DND-41 (cell line): ENCODE measurements around the gene PNLDC1.

Source experiments
- ATAC-seq: fragments of 200-7000 bp; cut with Tn5 transposase; 3 replicates; pipeline ENCODE4 v1.9.1; 2021; ENCODE audit warnings: low read depth; ENCODE audit not compliant: insufficient read depth
- DNase-seq: peaks from one replicate; pipeline ENCODE4 v3.0.0-alpha.2; 2020
- H2AFZ ChIP-seq: 2 replicates; pipeline ENCODE4 v1.6.0; 2012; ENCODE audit warnings: low read depth, low read length
- H3K27ac ChIP-seq: 2 replicates; pipeline ENCODE4 v1.5.1; 2012; ENCODE audit warnings: low read length, inconsistent platforms
- H3K27me3 ChIP-seq: fragments of 200-600 bp; sonication (generic); 2 replicates; pipeline ENCODE4 v1.6.0; 2012; ENCODE audit warnings: low read length, mild to moderate bottlenecking, inconsistent platforms; ENCODE audit not compliant: insufficient read depth, poor library complexity
- H3K36me3 ChIP-seq: 2 replicates; pipeline ENCODE4 v1.5.1; 2012; ENCODE audit warnings: low read length, inconsistent platforms; ENCODE audit not compliant: insufficient read depth
- H3K4me1 ChIP-seq: 2 replicates; pipeline ENCODE4 v1.5.1; 2012; ENCODE audit warnings: mild to moderate bottlenecking, low read length; ENCODE audit not compliant: insufficient read depth
- H3K4me2 ChIP-seq: 2 replicates; pipeline ENCODE4 v1.6.0; 2012; ENCODE audit warnings: mild to moderate bottlenecking, moderate library complexity, low read length, inconsistent platforms; ENCODE audit not compliant: insufficient read depth
- H3K4me3 ChIP-seq, 2 experiments: fragments of 200-600 bp in 1 of 2; shearing (Covaris generic) in 1 of 2; 2 replicates each; pipeline ENCODE4 v1.5.1; 2012 to 2016; ENCODE audit warnings: inconsistent platforms in 2 of 2, low read length in 2 of 2, mild to moderate bottlenecking in 2 of 2, low read depth in 1 of 2, moderate library complexity in 1 of 2
- H3K79me2 ChIP-seq: 2 replicates; pipeline ENCODE4 v1.6.0; 2012; ENCODE audit warnings: low read length, inconsistent platforms; ENCODE audit not compliant: insufficient read depth
- H3K9ac ChIP-seq: 2 replicates; pipeline ENCODE4 v1.6.0; 2012; ENCODE audit warnings: low read depth, mild to moderate bottlenecking, inconsistent platforms, low read length, moderate library complexity
- H3K9me3 ChIP-seq: 2 replicates; pipeline ENCODE4 v1.5.1; 2012; ENCODE audit warnings: low read length, moderate library complexity, mild to moderate bottlenecking, inconsistent platforms; ENCODE audit not compliant: insufficient read depth, severe bottlenecking
- H4K20me1 ChIP-seq: 2 replicates; pipeline ENCODE4 v1.6.0; 2012; ENCODE audit warnings: low read length; ENCODE audit not compliant: insufficient read depth
- CTCF ChIP-seq: IDR thresholded peaks from 2 replicates; pipeline ENCODE4 v1.5.1; 2012; ENCODE audit warnings: borderline replicate concordance, low read length, moderate library complexity, mild to moderate bottlenecking; ENCODE audit not compliant: poor library complexity, severe bottlenecking; ENCODE audit errors: extremely low read depth
- EZH2 ChIP-seq: IDR thresholded peaks from 3 replicates; pipeline ENCODE4 v1.6.1; 2012; ENCODE audit warnings: borderline replicate concordance, low read depth, mild to moderate bottlenecking, moderate library complexity, low read length, inconsistent platforms; ENCODE audit not compliant: severe bottlenecking

Gene PNLDC1

GRCh38 chr6:159754401-159754800 is 45.7 kb upstream of the PNLDC1 start:
- H3K79me2 ChIP-seq = peaks cover 44% of the 10 kb centered on the region; the same call in 1 of the 2 replicates
- no peak overlapping the region for H3K9ac ChIP-seq
- ATAC-seq = no peak
- no peak overlapping the region for H3K27ac ChIP-seq
- peaks cover 93% of the 10 kb centered on the region for H3K36me3 ChIP-seq
- H3K9me3 ChIP-seq = no peaks in the 10 kb centered on the region
- no peak overlapping the region for H2AFZ ChIP-seq
- no peak overlapping the region for H3K4me3 ChIP-seq
- H4K20me1 ChIP-seq = no peaks in the 10 kb centered on the region; the same call in 1 of the 2 replicates
- H3K4me1 ChIP-seq = no peaks in the 10 kb centered on the region
- DNase-seq = no peak
- no peaks in the 10 kb centered on the region for H3K27me3 ChIP-seq
- H3K4me2 ChIP-seq = no peak overlapping the region
- TF ChIP-seq CTCF (no peak), EZH2 (no peak)

GRCh38 chr6:159754959-159755914 is 44.8 kb upstream of the PNLDC1 start:
- Histone ChIP-seq H2AFZ (no peak overlapping the region), H3K9ac (no peak overlapping the region), H3K36me3 (peaks cover 84% of the 10 kb centered on the region), H3K27ac (no peak overlapping the region), H3K79me2 (peaks cover 41% of the 10 kb centered on the region; the same call in 1 of the 2 replicates), H3K9me3 (no peaks in the 10 kb centered on the region), H3K4me3 (no peak overlapping the region), H4K20me1 (no peaks in the 10 kb centered on the region; the same call in 1 of the 2 replicates), H3K27me3 (no peaks in the 10 kb centered on the region), H3K4me1 (peaks cover 4% of the 10 kb centered on the region), H3K4me2 (no peak overlapping the region)
- TF ChIP-seq EZH2 = no peak
- no peak for TF ChIP-seq CTCF
- DNase-seq (no peak), ATAC-seq (no peak)

- Histone ChIP-seq H3K79me2 (peaks cover 44% of the 10 kb centered on the region), H4K20me1 (no peaks in the 10 kb centered on the region; the same call in 1 of the 2 replicates), H3K9me3 (no peaks in the 10 kb centered on the region), H3K4me3 (no peak overlapping the region), H3K9ac (no peak overlapping the region), H3K36me3 (peaks cover 72% of the 10 kb centered on the region), H3K4me2 (no peak overlapping the region), H2AFZ (no peak overlapping the region), H3K27ac (no peak overlapping the region), H3K4me1 (peaks cover 14% of the 10 kb centered on the region), H3K27me3 (no peaks in the 10 kb centered on the region)
- TF ChIP-seq CTCF (no peak), EZH2 (no peak)
- DNase-seq = no peak
- ATAC-seq = no peak
Observed at GRCh38 chr6:159756508-159756907, 43.6 kb upstream of the PNLDC1 start.
